HepG2 (cell line): ENCODE results near the gene KLK10. TPM values are rescaled to one million over a fixed set of nuclear protein-coding genes. Genes with fewer than 3 reads are reported as not detected.

Source experiments
- ATAC-seq: fragments of 200-7000 bp; cut with Tn5 transposase; 3 replicates; pipeline ENCODE4 v1.9.1; 2020; ENCODE audit warnings: mild to moderate bottlenecking, moderate library complexity
- BruUV-seq: library from RNA; stranded (reverse); fragments of 400-500 nt; replicated peaks from 2 replicates; lab custom pipeline; 2021; lab: Mats Ljungman, UMichigan
- CTCF ChIA-PET: fragments of 300-600 bp; formaldehyde crosslinking; extraction: SDS; loops from one replicate; lab custom pipeline; 2021; ENCODE audit warnings: low total read pairs, inconsistent platforms, low intra/inter-chr PET ratio; lab: Yijun Ruan, JAX
- POLR2A ChIA-PET: fragments of 350-600 bp; sonication (Branson Sonifier 250); formaldehyde crosslinking; loops from one replicate; lab custom pipeline; 2020; ENCODE audit warnings: antibody characterized with exemption, inconsistent platforms; lab: Yijun Ruan, JAX
- DNase-seq: peaks from one replicate; pipeline ENCODE4 v3.0.0-alpha.2; 2015; ENCODE audit warnings: low spot score
- FAIRE-seq: peaks from 3 replicates; lab custom pipeline; 2011; peaks lifted over from hg19 to GRCh38; lab: Jason Lieb, UNC
- H2AFZ ChIP-seq: one replicate; pipeline ENCODE4 v1.6.1; 2011; ENCODE audit warnings: low read length, inconsistent platforms
- H3K27ac ChIP-seq: fragments of 300-600 bp; 3 replicates; pipeline ENCODE4 v1.8.0; 2011; ENCODE audit warnings: mixed run types, mild to moderate bottlenecking, mixed read lengths, low read length, inconsistent platforms; ENCODE audit not compliant: insufficient read depth; ENCODE audit errors: extremely low read length
- H3K27me3 ChIP-seq, 2 experiments: fragments of 200-600 bp in 1 of 2; 2 replicates in 1 of 2; 3 replicates in 1 of 2; pipeline versions ENCODE4 v1.6.0 to v1.8.0; 2011; ENCODE audit warnings: low read length in 2 of 2, mild to moderate bottlenecking in 2 of 2, moderate library complexity in 2 of 2, inconsistent platforms in 1 of 2; ENCODE audit not compliant: insufficient read depth in 2 of 2, control insufficient read depth in 1 of 2
- H3K36me3 ChIP-seq, 2 experiments: fragments of 200-600 bp in 1 of 2; replicated peaks in 1 of 2; 2 replicates in 1 of 2; 3 replicates in 1 of 2; pipeline versions ENCODE4 v1.5.1 to v1.8.0; 2011; ENCODE audit warnings: low read length in 2 of 2, inconsistent platforms in 1 of 2; ENCODE audit not compliant: insufficient read depth in 2 of 2, control insufficient read depth in 1 of 2
- H3K4me1 ChIP-seq: 2 replicates; pipeline ENCODE4 v1.5.1; 2012; ENCODE audit warnings: low read length, inconsistent platforms; ENCODE audit not compliant: insufficient read depth
- H3K4me2 ChIP-seq: 2 replicates; pipeline ENCODE4 v1.6.0; 2011; ENCODE audit warnings: low read depth, low read length, inconsistent platforms
- H3K4me3 ChIP-seq, 3 experiments: fragments of 200-600 bp in 1 of 3; sonication (generic), shearing (Covaris generic) in 1 of 3; replicated peaks in 1 of 3; 2 replicates each; pipeline ENCODE4 v1.5.1; 2011 to 2016; ENCODE audit warnings: low read length in 3 of 3, inconsistent platforms in 2 of 3, low read depth in 2 of 3, mild to moderate bottlenecking in 2 of 3, control low read depth in 1 of 3, mixed read lengths in 1 of 3; ENCODE audit not compliant: insufficient read depth in 1 of 3
- H3K79me2 ChIP-seq: one replicate; pipeline ENCODE4 v1.6.1; 2011; ENCODE audit warnings: low read length, inconsistent platforms; ENCODE audit not compliant: insufficient read depth
- H3K9ac ChIP-seq: 2 replicates; pipeline ENCODE4 v1.6.0; 2011; ENCODE audit warnings: mild to moderate bottlenecking, low read depth, low read length, inconsistent platforms; ENCODE audit not compliant: insufficient read depth
- H3K9me3 ChIP-seq: 2 replicates; pipeline ENCODE4 v1.5.1; 2012; ENCODE audit warnings: mild to moderate bottlenecking, low read length
- H4K20me1 ChIP-seq: 2 replicates; pipeline ENCODE4 v1.6.0; 2011; ENCODE audit warnings: inconsistent platforms, mild to moderate bottlenecking, low read length, moderate library complexity; ENCODE audit not compliant: insufficient read depth
- AGO2 ChIP-seq: fragments of 200-400 bp; formaldehyde crosslinking; optimal IDR thresholded peaks from 2 replicates; pipeline ENCODE3; 2017; ENCODE audit warnings: mild to moderate bottlenecking, low read depth, low read length, moderate library complexity
- BRD4 ChIP-seq: sonication (generic); formaldehyde crosslinking; IDR thresholded peaks from 2 replicates; pipeline ENCODE4 v1.4.0; 2020; ENCODE audit warnings: missing genetic modification reagents
- CENPX ChIP-seq: sonication (generic); formaldehyde crosslinking; IDR thresholded peaks from 2 replicates; pipeline ENCODE4 v1.9.0; 2021; ENCODE audit warnings: mild to moderate bottlenecking, missing genetic modification reagents, moderate library complexity
- KMT2A ChIP-seq: sonication (generic); formaldehyde crosslinking; IDR thresholded peaks from 2 replicates; pipeline ENCODE4 v1.4.0; 2020; ENCODE audit warnings: missing genetic modification reagents
- ZFP41 ChIP-seq: sonication (generic); formaldehyde crosslinking; IDR thresholded peaks from 2 replicates; pipeline ENCODE4 v1.4.0; 2020; ENCODE audit warnings: mild to moderate bottlenecking, missing genetic modification reagents, borderline replicate concordance
- ZNF34 ChIP-seq: sonication (generic); formaldehyde crosslinking; IDR thresholded peaks from 2 replicates; pipeline ENCODE4 v1.4.0; 2020; ENCODE audit warnings: mild to moderate bottlenecking, missing genetic modification reagents, borderline replicate concordance
- ZNF552 ChIP-seq: sonication (generic); formaldehyde crosslinking; IDR thresholded peaks from 2 replicates; pipeline ENCODE4 v1.9.0; 2022; ENCODE audit warnings: missing genetic modification reagents, mild to moderate bottlenecking, borderline replicate concordance
- ZSCAN31 ChIP-seq: sonication (generic); formaldehyde crosslinking; IDR thresholded peaks from 2 replicates; pipeline ENCODE4 v1.5.0; 2020; ENCODE audit warnings: low read depth, mild to moderate bottlenecking, missing genetic modification reagents
- WGBS: methylation state at CpG from one replicate; pipeline ENCODE4 v1.1.6; 2017; ENCODE audit warnings: low lambda C conversion rate; 5-methylcytosine and 5-hydroxymethylcytosine counted together
- in situ Hi-C: cut with HindIII; loops from 2 replicates; pipeline ENCODE4 v1.10.0; 2017; ENCODE audit warnings: low pct_unique_long_range_greater_than_20kb; ENCODE audit not compliant: extremely low pct_ligation_motif_present
- intact Hi-C: fragments of 100-400 bp; cut with micrococcal nuclease; formaldehyde crosslinking; loops from one replicate; pipeline ENCODE4 v1.10.0; 2022; ENCODE audit not compliant: unreplicated experiment
- polyA plus RNA-seq, 8 experiments: library from polyadenylated mRNA; depleted of rRNA in 3 of 8; stranded (reverse) in 7 of 8; unstranded in 1 of 8; fragments of >200 nt; fragmentation: Illumina TruSeq in 4 of 8; extraction: Trizol in 4 of 8; gene quantifications; 2 replicates each; pipeline versions ENCODE4 v1.2.1 to v1.2.3, GENCODE V29; 2011 to 2016; ENCODE audit warnings: low read depth in 4 of 8, missing spikeins in 1 of 8, mixed read lengths in 1 of 8; ENCODE audit not compliant: insufficient read depth in 1 of 8
- total RNA-seq, 5 experiments: library from RNA; depleted of rRNA; stranded (reverse); fragments of >200 nt; fragmentation: Illumina TruSeq; extraction: Trizol; gene quantifications; 2 replicates each; pipeline ENCODE4 v1.2.3, GENCODE V29; 2016; ENCODE audit warnings: low read depth in 1 of 5
- TF ChIP-seq, protein P1 (sequence below): sonication (generic); formaldehyde crosslinking; IDR thresholded peaks from 2 replicates; pipeline ENCODE4 v1.8.0; 2022; ENCODE audit warnings: mild to moderate bottlenecking, missing genetic modification reagents, moderate library complexity
- TF ChIP-seq, protein P2 (sequence below): sonication (generic); formaldehyde crosslinking; IDR thresholded peaks from 2 replicates; pipeline ENCODE4 v1.5.0; 2020; ENCODE audit warnings: missing genetic modification reagents

The KLK10 gene
- total and polyA plus RNA-seq, 2 of the 13 experiments (the other 11 are each of a cell fraction or from before 2014, with no cell fraction given): not detected

DNA sequence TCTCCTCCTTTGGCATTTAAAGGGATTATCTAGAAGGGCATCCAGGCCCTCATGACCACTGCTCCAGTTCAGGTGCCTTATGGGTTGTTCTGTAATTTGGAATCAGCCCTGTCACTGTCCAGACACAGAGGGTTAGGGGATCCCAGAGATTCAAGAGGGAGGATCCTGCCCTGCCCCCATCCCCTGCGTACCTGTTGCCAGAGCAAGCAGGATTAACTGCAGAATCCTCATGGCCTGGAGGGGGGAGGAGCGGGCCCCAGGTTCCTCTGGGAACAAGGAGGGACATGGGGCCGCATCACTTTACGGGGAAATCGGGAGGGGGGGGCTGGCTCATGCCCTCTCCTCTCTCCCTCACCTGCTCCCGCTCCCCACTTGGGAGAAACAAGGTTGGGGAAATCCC, 5.9 kb upstream of the KLK10 start (continued):
- TF ChIP-seq, protein P1, sequence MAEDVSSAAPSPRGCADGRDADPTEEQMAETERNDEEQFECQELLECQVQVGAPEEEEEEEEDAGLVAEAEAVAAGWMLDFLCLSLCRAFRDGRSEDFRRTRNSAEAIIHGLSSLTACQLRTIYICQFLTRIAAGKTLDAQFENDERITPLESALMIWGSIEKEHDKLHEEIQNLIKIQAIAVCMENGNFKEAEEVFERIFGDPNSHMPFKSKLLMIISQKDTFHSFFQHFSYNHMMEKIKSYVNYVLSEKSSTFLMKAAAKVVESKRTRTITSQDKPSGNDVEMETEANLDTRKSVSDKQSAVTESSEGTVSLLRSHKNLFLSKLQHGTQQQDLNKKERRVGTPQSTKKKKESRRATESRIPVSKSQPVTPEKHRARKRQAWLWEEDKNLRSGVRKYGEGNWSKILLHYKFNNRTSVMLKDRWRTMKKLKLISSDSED (CRISPR knock-in tag): no peak
- TF ChIP-seq CENPX (CRISPR knock-in tag): no peak
- no peak for TF ChIP-seq AGO2
- TF ChIP-seq ZSCAN31 (CRISPR knock-in tag): no peak

GRCh38 chr19:51024924-51025323, 5.4 kb upstream of the KLK10 start:
- no peaks in the 10 kb centered on the region for H3K36me3 ChIP-seq
- POLR2A ChIA-PET: no interaction called here
- H3K79me2 ChIP-seq: no peaks in the 10 kb centered on the region
- no TSS peak for BruUV-seq
- DNase-seq: no peak
- CTCF ChIA-PET: no interaction called here
- no peak overlapping the region for H3K9ac ChIP-seq
- no peak overlapping the region for H3K4me2 ChIP-seq
- no peak overlapping the region for H3K27ac ChIP-seq
- H3K4me1 ChIP-seq: no peaks in the 10 kb centered on the region
- peaks cover 14 to 54% of the 10 kb centered on the region in 2 experiments; a peak in 4 of 5 replicates for H3K27me3 ChIP-seq
- no peak overlapping the region for H3K4me3 ChIP-seq
- TF ChIP-seq, protein P2, sequence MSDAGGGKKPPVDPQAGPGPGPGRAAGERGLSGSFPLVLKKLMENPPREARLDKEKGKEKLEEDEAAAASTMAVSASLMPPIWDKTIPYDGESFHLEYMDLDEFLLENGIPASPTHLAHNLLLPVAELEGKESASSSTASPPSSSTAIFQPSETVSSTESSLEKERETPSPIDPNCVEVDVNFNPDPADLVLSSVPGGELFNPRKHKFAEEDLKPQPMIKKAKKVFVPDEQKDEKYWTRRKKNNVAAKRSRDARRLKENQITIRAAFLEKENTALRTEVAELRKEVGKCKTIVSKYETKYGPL: no peak
- TF ChIP-seq ZNF34 (CRISPR knock-in tag) (no peak), BRD4 (no peak), ZNF552 (no peak), ZFP41 (no peak), KMT2A (no peak)
- no peaks in the 10 kb centered on the region for H3K9me3 ChIP-seq
- intact Hi-C loops: no loop called here
- H2AFZ ChIP-seq: no peak overlapping the region
- ATAC-seq: no peak
- FAIRE-seq: no peak
- in situ Hi-C loops: no loop called here
- no peaks in the 10 kb centered on the region for H4K20me1 ChIP-seq
- WGBS: 11% methylated on average over 5 of the region's 5 CpGs
